ENCODE data around the gene DNAH9. TPM values are rescaled to one million over a fixed set of nuclear protein-coding genes. Genes with fewer than 3 reads are reported as not detected.

DNAH9 gene
- total and polyA plus RNA-seq, 2 of the 8 experiments (the other 6 are each of a cell fraction or from before 2014, with no cell fraction given): 0.21 to 0.86 TPM

GRCh38 chr17:11996722-11997146, 398.5 kb downstream of the DNAH9 start:
- no peaks in the 10 kb centered on the region; a peak in 1 of 4 replicates for H3K9me3 ChIP-seq (ENCODE audit: insufficient read depth in 2 of 2, low read depth in 1 of 2, low read length in 1 of 2)
- peak overlapping the region; percentile 64; the same call in 1 of the 2 replicates for H3K27ac ChIP-seq (ENCODE audit: low read depth, low read length)
- H3K9ac ChIP-seq (replicated peaks in 1 of 4; ENCODE audit: extremely low read depth in 1 of 4, low read depth in 3 of 4, low read length in 3 of 4): peak overlapping the region; percentile 59 to 75 (median 74)
- peak overlapping the region; percentile 97; the same call in 1 of the 2 replicates for H4K8ac ChIP-seq (ENCODE audit: extremely low read depth, insufficient read depth, low read length)
- ChIA-PET CTCF (ENCODE audit: partially characterized antibody) (interaction anchor here (1.0 to 2.6 kb wide), 5 partner anchors 8 to 96 kb away, joined by 3 to 14 read pairs (median 4); no protein-coding TSS in a partner anchor), POLR2A (ENCODE audit: partially characterized antibody) (interaction anchor here (0.7 to 3.4 kb wide), 21 partner anchors 9 to 700 kb away, joined by 3 to 49 read pairs (median 4); partner anchors contain the start of gene MAP2K4)
- H3K4me3 ChIP-seq (ENCODE audit: extremely low read depth in 1 of 4, insufficient read depth in 2 of 4, low read depth in 3 of 4, low read length in 4 of 4): peak overlapping the region; percentile 75 to 90 (median 80)
- H4K91ac ChIP-seq (replicated peaks; ENCODE audit: insufficient read length, low read length): peak overlapping the region; percentile 79
- no peak overlapping the region for H2BK12ac ChIP-seq (ENCODE audit: low read depth, low read length)
- H2AK5ac ChIP-seq (ENCODE audit: low read depth, low read length): no peak overlapping the region
- peak overlapping the region; percentile 68 to 99 for H3K4me2 ChIP-seq (ENCODE audit: insufficient read depth in 1 of 2, low read depth in 2 of 2, low read length in 2 of 2)
- H2AFZ ChIP-seq (ENCODE audit: low read length): peak overlapping the region; percentile 17
- H2BK15ac ChIP-seq (ENCODE audit: low read length): no peak overlapping the region
- no peak overlapping the region; the same call in 1 of the 2 replicates for H3K18ac ChIP-seq (ENCODE audit: extremely low read depth, low read length)
- H3K23ac ChIP-seq (ENCODE audit: insufficient read length): no peak overlapping the region
- H4K5ac ChIP-seq (ENCODE audit: insufficient read length, low read depth, low read length): peak overlapping the region; percentile 37
- peaks cover 0 to 4% (median 2%) of the 10 kb centered on the region in 4 experiments; a peak in 3 of 7 replicates for H3K4me1 ChIP-seq (replicated peaks in 1 of 4; ENCODE audit: control insufficient read depth in 3 of 4, insufficient read depth in 4 of 4, low read length in 3 of 4)
- peaks cover 7% of the 10 kb centered on the region for H3K23me2 ChIP-seq (ENCODE audit: low read depth, low read length)
- H3K56ac ChIP-seq (replicated peaks; ENCODE audit: insufficient read length, low read depth, low read length): peak overlapping the region; percentile 84
- H2BK120ac ChIP-seq (replicated peaks; ENCODE audit: low read depth, low read length): no peak overlapping the region
- H3K14ac ChIP-seq (ENCODE audit: insufficient read length): no peak overlapping the region
- H2BK5ac ChIP-seq (ENCODE audit: low read depth, low read length): 0 out of 2 replicates have a peak overlapping the region, but pooled peaks have one; percentile 91
- H2BK20ac ChIP-seq (ENCODE audit: low read length): no peak overlapping the region
- FAIRE-seq (no peak), DNase-seq (ENCODE audit: low read depth in 1 of 2, low spot score in 2 of 2) (peak in 1 of 2 experiments; percentile 19)
- peak overlapping the region; percentile 83 for H3K4ac ChIP-seq (replicated peaks; ENCODE audit: insufficient read length, low read depth, low read length)
- no peaks in the 10 kb centered on the region for H3K27me3 ChIP-seq (replicated peaks in 1 of 4; ENCODE audit: control insufficient read depth in 3 of 4, extremely low read depth in 1 of 4, insufficient read depth in 3 of 4, low read length in 3 of 4)
- peaks cover 0 to 4% (median 0%) of the 10 kb centered on the region in 4 experiments; a peak in 1 of 8 replicates for H3K36me3 ChIP-seq (ENCODE audit: control insufficient read depth in 2 of 4, insufficient read depth in 4 of 4, low read length in 3 of 4)
- whole genome bisulfite sequencing, 2 experiments (ENCODE audit: extremely low coverage in 1 of 2, insufficient coverage in 1 of 2, insufficient read length in 1 of 2, insufficient replicate concordance in 2 of 2, low coverage in 1 of 2, low lambda C conversion rate in 2 of 2, missing lambda C conversion rate in 1 of 2): 11% methylated on average over 14 of the region's 14 CpGs; no CpG with 5 or more reads in 1 of the 2 experiments
- no peaks in the 10 kb centered on the region for H3K79me1 ChIP-seq (ENCODE audit: low read depth, low read length)
- no peaks in the 10 kb centered on the region for H4K20me1 ChIP-seq (replicated peaks in 1 of 2; ENCODE audit: control insufficient read depth in 1 of 2, insufficient read depth in 2 of 2, low read length in 2 of 2)
- H3K79me2 ChIP-seq (ENCODE audit: control insufficient read depth in 1 of 2, insufficient read depth in 2 of 2, low read length in 2 of 2): 0 out of 4 replicates have a peak, but pooled peaks cover 0 to 6% of the 10 kb centered on the region in 2 experiments
- no peak for TF ChIP-seq TBP (IDR thresholded peaks at IDR 0.05; ENCODE audit: low read depth, low read length)
- no peak for TF ChIP-seq FOSL1 (IDR thresholded peaks at IDR 0.05; ENCODE audit: insufficient read depth, low read depth, low read length)
- TF ChIP-seq MAX (IDR thresholded peaks at IDR 0.05): no peak
- TF ChIP-seq SAP30 (IDR thresholded peaks at IDR 0.05; ENCODE audit: insufficient read depth, insufficient replicate concordance, low read length): no peak
- no peak for TF ChIP-seq KDM1A (IDR thresholded peaks at IDR 0.05; ENCODE audit: borderline replicate concordance, low read length)
- TF ChIP-seq POLR2AphosphoS5 (IDR thresholded peaks at IDR 0.05; ENCODE audit: low read depth, low read length): no peak
- TF ChIP-seq CTBP2 (IDR thresholded peaks at IDR 0.05; ENCODE audit: borderline replicate concordance, insufficient read depth, insufficient read length, low read length): no peak
- no peak for TF ChIP-seq EP300 (IDR thresholded peaks at IDR 0.05; ENCODE audit: borderline replicate concordance in 1 of 2, low read depth in 2 of 2, low read length in 2 of 2)
- TF ChIP-seq HDAC2 (IDR thresholded peaks at IDR 0.05; ENCODE audit: borderline replicate concordance in 1 of 2, low read depth in 2 of 2, low read length in 2 of 2): no peak; a peak in 1 of 4 replicates
- no peak for TF ChIP-seq SIRT6 (IDR thresholded peaks at IDR 0.05; ENCODE audit: low read length)
- TF ChIP-seq BCL11A (IDR thresholded peaks at IDR 0.05; ENCODE audit: low read depth in 2 of 2, low read length in 2 of 2): no peak

Measured in H1 (cell line).